ENCODE data around the gene S1PR5.

The S1PR5 gene

DNA sequence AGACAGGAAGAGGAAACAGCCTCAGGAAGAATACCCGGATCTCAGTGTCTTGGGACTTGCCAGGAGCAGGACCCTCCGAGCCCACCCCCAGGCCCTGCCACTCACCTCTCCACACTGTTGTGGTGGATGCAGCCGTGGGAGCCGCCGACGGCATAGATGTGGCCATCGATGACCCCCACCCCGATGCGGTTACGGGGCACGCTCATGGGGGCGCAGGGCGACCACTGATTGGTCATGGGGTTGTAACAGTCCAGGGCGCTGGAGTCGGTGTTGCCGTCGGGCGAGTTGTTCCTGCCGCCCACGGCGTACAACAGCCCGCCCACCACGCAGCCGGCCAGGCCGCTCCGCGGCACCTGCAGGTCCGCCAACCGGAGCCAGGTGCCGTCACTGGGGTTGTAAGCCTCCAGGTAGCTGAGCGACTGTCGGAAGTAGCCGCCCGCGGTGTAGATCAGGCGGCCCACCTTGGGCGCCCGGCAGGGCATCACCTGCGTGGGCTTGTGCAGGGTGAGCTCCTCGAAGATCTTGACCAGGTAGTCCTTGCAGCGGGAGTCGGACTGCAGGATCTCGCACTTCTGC, 25.7 kb downstream of the S1PR5 start:
- no peak overlapping the region for H3K27ac ChIP-seq
- TF ChIP-seq ZFX (IDR thresholded peaks at IDR 0.05; ENCODE audit: borderline replicate concordance), result no peak
- TF ChIP-seq CTCF (IDR thresholded peaks at IDR 0.05), result no peak

GRCh38 chr19:10486551-10486950, 30.7 kb downstream of the S1PR5 start:
- no peak for TF ChIP-seq ZFX (IDR thresholded peaks at IDR 0.05; ENCODE audit: borderline replicate concordance)
- TF ChIP-seq CTCF (IDR thresholded peaks at IDR 0.05), result no peak
- H3K27ac ChIP-seq, result no peak overlapping the region

GRCh38 chr19:10478903-10479384, 38.3 kb downstream of the S1PR5 start:
- TF ChIP-seq CTCF (IDR thresholded peaks at IDR 0.05) (peak; percentile 92), ZFX (IDR thresholded peaks at IDR 0.05; ENCODE audit: borderline replicate concordance) (no peak)
- H3K27ac ChIP-seq, result no peak overlapping the region

DNA sequence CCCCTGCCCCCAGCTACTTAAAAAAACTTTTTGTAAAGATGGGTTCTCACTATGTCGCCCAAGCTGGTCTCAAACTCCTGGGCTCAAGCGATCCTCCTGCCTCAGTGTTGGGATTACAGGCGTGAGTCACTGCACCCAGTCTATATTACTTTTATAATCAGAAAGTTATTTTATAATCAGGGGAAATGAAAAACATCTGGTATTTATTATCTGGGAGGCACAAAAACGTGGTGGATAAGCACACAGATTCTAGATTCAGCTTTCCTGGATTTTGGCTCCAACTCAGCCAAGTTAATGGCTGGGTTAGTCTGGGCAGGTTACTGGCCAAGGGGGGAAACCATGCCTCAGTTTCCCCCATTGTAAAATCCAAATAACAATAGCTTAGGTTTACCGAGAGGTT, 38.8 kb downstream of the S1PR5 start:
- H3K27ac ChIP-seq, result no peak overlapping the region
- no peak for TF ChIP-seq ZFX (IDR thresholded peaks at IDR 0.05; ENCODE audit: borderline replicate concordance)
- no peak for TF ChIP-seq CTCF (IDR thresholded peaks at IDR 0.05)

- H3K27ac ChIP-seq, result no peak overlapping the region
Measured at GRCh38 chr19:10474962-10475451, 42.2 kb downstream of the S1PR5 start.

GRCh38 chr19:10473192-10473591, 44.1 kb downstream of the S1PR5 start:
- TF ChIP-seq CTCF (IDR thresholded peaks at IDR 0.05) (no peak), ZFX (IDR thresholded peaks at IDR 0.05; ENCODE audit: borderline replicate concordance) (no peak)
- no peak overlapping the region for H3K27ac ChIP-seq

More at GRCh38 chr19:10474962-10475451, 42.2 kb downstream of the S1PR5 start:
- TF ChIP-seq ZFX (IDR thresholded peaks at IDR 0.05; ENCODE audit: borderline replicate concordance) (no peak), CTCF (IDR thresholded peaks at IDR 0.05) (no peak)

DNA sequence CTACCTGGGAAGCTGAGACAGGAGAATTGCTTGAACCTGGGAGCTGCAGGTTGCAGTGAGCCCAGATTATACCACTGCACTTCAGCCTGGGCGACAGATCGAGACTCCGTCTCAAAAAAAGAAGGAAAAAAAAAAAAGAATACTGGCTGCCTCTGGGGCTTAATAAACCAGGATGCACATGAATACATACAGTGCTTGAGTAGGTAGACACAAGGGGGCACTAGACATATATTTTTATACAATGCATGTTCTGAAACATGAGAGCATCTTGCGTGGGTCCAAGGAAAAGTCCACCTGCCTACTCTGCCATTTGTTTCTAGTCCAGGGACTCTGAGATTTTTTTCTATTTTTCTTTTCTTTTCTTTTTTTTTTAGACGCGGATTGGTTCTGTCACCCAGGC, 45.3 kb downstream of the S1PR5 start:
- no peak for TF ChIP-seq ZFX (IDR thresholded peaks at IDR 0.05; ENCODE audit: borderline replicate concordance)
- peak; percentile 75 for TF ChIP-seq CTCF (IDR thresholded peaks at IDR 0.05)

More for the DNA sequence above, 45.3 kb downstream of the S1PR5 start:
- H3K27ac ChIP-seq, result no peak overlapping the region
